HEK293 (cell line): ENCODE measurements around the gene PAGE1.

Experiments used
- CTCF ChIA-PET: fragments of 350-600 bp; formaldehyde crosslinking; extraction: SDS; loops from one replicate; lab custom pipeline; 2021; ENCODE audit warnings: antibody characterized with exemption; lab: Yijun Ruan, JAX
- POLR2A ChIA-PET: fragments of 300-600 bp; formaldehyde crosslinking; extraction: SDS; loops from one replicate; lab custom pipeline; 2020; ENCODE audit warnings: antibody characterized with exemption, inconsistent platforms; lab: Yijun Ruan, JAX
- H3K27ac ChIP-seq: fragments of 200-500 bp; sonication (Bioruptor generic); 2 replicates; pipeline ENCODE4 v1.5.1; 2014; ENCODE audit warnings: low read depth, low read length, control low read depth, inconsistent platforms; ENCODE audit errors: extremely low read depth
- H3K36me3 ChIP-seq, 2 experiments: fragments of 200-500 bp in 1 of 2; sonication (Bioruptor generic) in 1 of 2; 1 replicate in 1 of 2; 2 replicates in 1 of 2; pipeline ENCODE4 v1.5.1; 2014 to 2017; ENCODE audit warnings: inconsistent platforms in 2 of 2, low read length in 2 of 2; ENCODE audit not compliant: control insufficient read depth in 2 of 2, insufficient read depth in 1 of 2
- H3K4me1 ChIP-seq: fragments of 200-500 bp; sonication (Bioruptor generic); 2 replicates; pipeline ENCODE4 v1.5.1; 2014; ENCODE audit warnings: mild to moderate bottlenecking, low read length, inconsistent platforms; ENCODE audit not compliant: control insufficient read depth, insufficient read depth
- H3K4me3 ChIP-seq: 2 replicates; pipeline ENCODE4 v1.5.1; 2011; ENCODE audit warnings: low read depth, mild to moderate bottlenecking, control low read depth, low read length, moderate library complexity
- H3K9me3 ChIP-seq: fragments of 200-500 bp; sonication (Bioruptor generic); 2 replicates; pipeline ENCODE4 v1.5.1; 2014; ENCODE audit warnings: low read depth, low read length, inconsistent platforms; ENCODE audit not compliant: control insufficient read depth, insufficient read depth
- HOXC10 ChIP-seq: sonication (generic); formaldehyde crosslinking; IDR thresholded peaks from 2 replicates; pipeline ENCODE4 v1.8.1; 2023; ENCODE audit warnings: mild to moderate bottlenecking, missing genetic modification reagents
- KLF1 ChIP-seq: fragments of 450-650 bp; formaldehyde crosslinking; IDR thresholded peaks from 2 replicates; pipeline ENCODE4 v1.5.1; 2016; ENCODE audit warnings: missing biosample characterization, missing genetic modification characterization
- KLF16 ChIP-seq: fragments of 450-650 bp; formaldehyde crosslinking; IDR thresholded peaks from 2 replicates; pipeline ENCODE4 v1.5.1; 2017; ENCODE audit warnings: missing biosample characterization, missing genetic modification characterization
- ZNF133 ChIP-seq: fragments of 450-650 bp; formaldehyde crosslinking; IDR thresholded peaks from 2 replicates; pipeline ENCODE4 v1.5.1; 2016; ENCODE audit warnings: missing biosample characterization, missing genetic modification characterization
- ZNF140 ChIP-seq: fragments of 450-650 bp; formaldehyde crosslinking; IDR thresholded peaks from 2 replicates; pipeline ENCODE4 v1.5.1; 2016; ENCODE audit warnings: missing biosample characterization, missing genetic modification characterization
- ZNF211 ChIP-seq: fragments of 450-650 bp; formaldehyde crosslinking; IDR thresholded peaks from 2 replicates; pipeline ENCODE4 v1.5.1; 2016; ENCODE audit warnings: low read depth, missing biosample characterization, missing genetic modification characterization
- ZNF280C ChIP-seq: fragments of 450-650 bp; formaldehyde crosslinking; IDR thresholded peaks from 2 replicates; pipeline ENCODE4 v1.5.1; 2016; ENCODE audit warnings: missing biosample characterization, missing genetic modification characterization
- ZNF302 ChIP-seq: fragments of 450-650 bp; formaldehyde crosslinking; IDR thresholded peaks from 2 replicates; pipeline ENCODE4 v1.5.1; 2016; ENCODE audit warnings: missing biosample characterization, missing genetic modification characterization, low read depth
- ZNF350 ChIP-seq: fragments of 450-650 bp; formaldehyde crosslinking; IDR thresholded peaks from 2 replicates; pipeline ENCODE4 v1.5.0; 2017; ENCODE audit warnings: missing biosample characterization, mild to moderate bottlenecking, missing genetic modification characterization
- ZNF510 ChIP-seq: fragments of 450-650 bp; formaldehyde crosslinking; IDR thresholded peaks from 2 replicates; pipeline ENCODE4 v1.5.1; 2018; ENCODE audit warnings: mild to moderate bottlenecking, missing genetic modification characterization, missing biosample characterization; ENCODE audit not compliant: insufficient replicate concordance
- ZNF558 ChIP-seq: fragments of 450-650 bp; formaldehyde crosslinking; IDR thresholded peaks from 2 replicates; pipeline ENCODE4 v1.5.1; 2016; ENCODE audit warnings: missing biosample characterization, missing genetic modification characterization
- ZNF621 ChIP-seq: fragments of 450-650 bp; formaldehyde crosslinking; IDR thresholded peaks from 2 replicates; pipeline ENCODE4 v1.5.1; 2017; ENCODE audit warnings: missing biosample characterization, missing genetic modification characterization
- ZNF624 ChIP-seq: fragments of 450-650 bp; formaldehyde crosslinking; IDR thresholded peaks from 2 replicates; pipeline ENCODE4 v1.5.1; 2017; ENCODE audit warnings: missing biosample characterization, missing genetic modification characterization
- ZNF658 ChIP-seq: fragments of 450-650 bp; formaldehyde crosslinking; IDR thresholded peaks from 2 replicates; pipeline ENCODE4; 2016; ENCODE audit warnings: missing biosample characterization, missing genetic modification characterization
- ZNF677 ChIP-seq: fragments of 450-650 bp; IDR thresholded peaks from 2 replicates; pipeline ENCODE4 v1.5.0; 2018; ENCODE audit warnings: missing biosample characterization, mild to moderate bottlenecking, missing genetic modification characterization, moderate library complexity
- ZNF76 ChIP-seq: fragments of 450-650 bp; formaldehyde crosslinking; IDR thresholded peaks from 2 replicates; pipeline ENCODE4; 2016; ENCODE audit warnings: low read depth, missing biosample characterization, missing genetic modification characterization, borderline replicate concordance
- ZNF776 ChIP-seq: fragments of 450-650 bp; formaldehyde crosslinking; IDR thresholded peaks from 2 replicates; pipeline ENCODE4 v1.5.0; 2017; ENCODE audit warnings: missing biosample characterization, missing genetic modification characterization, borderline replicate concordance
- ZNF791 ChIP-seq: fragments of 450-650 bp; formaldehyde crosslinking; IDR thresholded peaks from 2 replicates; pipeline ENCODE4 v1.5.1; 2016; ENCODE audit warnings: missing biosample characterization, missing genetic modification characterization
- ZNF792 ChIP-seq: fragments of 450-650 bp; formaldehyde crosslinking; IDR thresholded peaks from 2 replicates; pipeline ENCODE4 v1.5.1; 2016; ENCODE audit warnings: missing biosample characterization, missing genetic modification characterization
- ZSCAN16 ChIP-seq: fragments of 450-650 bp; formaldehyde crosslinking; IDR thresholded peaks from 2 replicates; pipeline ENCODE4 v1.5.1; 2016; ENCODE audit warnings: missing biosample characterization, missing genetic modification characterization
- TF ChIP-seq, protein P1 (sequence below): fragments of 450-650 bp; IDR thresholded peaks from 2 replicates; pipeline ENCODE4 v1.5.1; 2018; ENCODE audit warnings: missing biosample characterization, mild to moderate bottlenecking, missing genetic modification characterization

PAGE1 gene

DNA sequence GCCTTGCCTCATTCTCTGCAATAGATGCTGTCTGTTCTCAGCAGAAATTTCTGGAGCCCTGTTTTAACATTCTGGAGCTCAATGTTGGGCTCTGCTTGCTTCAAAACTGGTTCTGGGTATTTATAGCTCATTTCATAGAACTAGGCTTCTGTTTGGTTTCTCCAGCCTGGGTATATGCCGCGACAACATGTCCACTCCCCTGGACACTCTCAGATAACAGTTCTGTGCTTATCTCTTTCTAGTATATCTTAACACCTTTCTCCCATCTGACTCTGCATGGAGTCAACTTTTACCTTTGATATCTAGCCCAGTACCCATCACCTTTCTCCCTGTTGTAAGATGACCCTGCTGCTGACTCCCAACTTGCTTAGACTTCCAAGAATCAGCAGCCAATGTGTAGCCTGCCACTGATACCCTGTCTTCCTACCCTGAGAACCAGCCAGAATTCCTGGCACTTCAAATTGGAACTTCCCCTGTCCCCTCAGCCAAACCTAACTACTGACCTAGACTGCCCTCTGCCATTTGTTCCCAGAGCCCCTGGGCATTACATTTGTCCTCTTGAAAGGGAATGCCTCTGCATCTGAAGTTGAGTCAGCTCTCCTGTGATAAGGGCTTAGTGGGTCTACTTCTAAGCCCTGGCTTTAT is 20.6 kb downstream of the PAGE1 start:
- POLR2A ChIA-PET: no interaction called here
- H3K36me3 ChIP-seq: no peaks in the 10 kb centered on the region
- H3K9me3 ChIP-seq: no peaks in the 10 kb centered on the region
- no peak overlapping the region for H3K4me3 ChIP-seq
- H3K4me1 ChIP-seq: no peaks in the 10 kb centered on the region
- TF ChIP-seq, protein P1, sequence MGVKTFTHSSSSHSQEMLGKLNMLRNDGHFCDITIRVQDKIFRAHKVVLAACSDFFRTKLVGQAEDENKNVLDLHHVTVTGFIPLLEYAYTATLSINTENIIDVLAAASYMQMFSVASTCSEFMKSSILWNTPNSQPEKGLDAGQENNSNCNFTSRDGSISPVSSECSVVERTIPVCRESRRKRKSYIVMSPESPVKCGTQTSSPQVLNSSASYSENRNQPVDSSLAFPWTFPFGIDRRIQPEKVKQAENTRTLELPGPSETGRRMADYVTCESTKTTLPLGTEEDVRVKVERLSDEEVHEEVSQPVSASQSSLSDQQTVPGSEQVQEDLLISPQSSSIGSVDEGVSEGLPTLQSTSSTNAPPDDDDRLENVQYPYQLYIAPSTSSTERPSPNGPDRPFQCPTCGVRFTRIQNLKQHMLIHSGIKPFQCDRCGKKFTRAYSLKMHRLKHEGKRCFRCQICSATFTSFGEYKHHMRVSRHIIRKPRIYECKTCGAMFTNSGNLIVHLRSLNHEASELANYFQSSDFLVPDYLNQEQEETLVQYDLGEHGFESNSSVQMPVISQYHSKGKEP: no peak
- TF ChIP-seq ZNF558 (no peak), ZNF211 (tag by site-specific recombination) (no peak), ZNF624 (tag by site-specific recombination) (no peak), ZNF133 (no peak), HOXC10 (CRISPR knock-in tag) (no peak), ZNF76 (tag by site-specific recombination) (no peak), ZNF140 (tag by site-specific recombination) (no peak), ZNF621 (no peak)
- no peak overlapping the region for H3K27ac ChIP-seq
- CTCF ChIA-PET: no interaction called here

GRCh38 chrX:49673394-49673793 is 22.4 kb downstream of the PAGE1 start:
- POLR2A ChIA-PET: no interaction called here
- Histone ChIP-seq H3K4me3 (no peak overlapping the region), H3K9me3 (no peaks in the 10 kb centered on the region), H3K4me1 (no peaks in the 10 kb centered on the region), H3K36me3 (no peaks in the 10 kb centered on the region), H3K27ac (no peak overlapping the region)
- CTCF ChIA-PET: no interaction called here
- no peak for TF ChIP-seq ZNF776 (tag by site-specific recombination)
- TF ChIP-seq ZNF302 (tag by site-specific recombination): no peak
- TF ChIP-seq ZNF791 (tag by site-specific recombination): no peak
- TF ChIP-seq ZNF350 (tag by site-specific recombination): no peak
- no peak for TF ChIP-seq ZSCAN16 (tag by site-specific recombination)
- TF ChIP-seq, all 188 proteins: peak for 0

DNA sequence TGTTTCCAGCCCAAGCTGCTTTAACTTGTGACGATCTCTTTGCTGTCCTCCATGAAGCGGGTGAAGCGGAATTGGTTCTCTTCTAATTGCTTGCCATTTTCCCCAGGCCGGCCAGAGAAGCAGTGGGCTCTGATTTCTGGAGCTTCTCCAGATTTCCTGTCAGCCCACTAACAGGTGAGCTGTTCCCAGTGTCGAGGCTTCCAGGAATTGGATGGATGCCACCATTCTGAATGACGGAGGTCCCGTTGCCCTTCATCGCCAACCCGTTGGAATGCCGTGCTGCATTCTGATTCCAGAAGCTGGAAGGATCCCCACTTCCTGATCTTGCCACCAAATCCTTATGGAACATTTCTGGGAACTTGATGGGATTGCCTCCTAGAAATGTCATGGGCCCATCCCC is 31.0 kb downstream of the PAGE1 start:
- CTCF ChIA-PET: no interaction called here
- H3K4me1 ChIP-seq: no peaks in the 10 kb centered on the region
- TF ChIP-seq HOXC10 (CRISPR knock-in tag) (no peak), KLF1 (tag by site-specific recombination) (no peak), ZNF658 (no peak), ZNF280C (tag by site-specific recombination) (no peak), KLF16 (no peak), ZNF792 (tag by site-specific recombination) (no peak), ZNF677 (tag by site-specific recombination) (no peak), ZNF510 (tag by site-specific recombination) (no peak)
- H3K27ac ChIP-seq: no peak overlapping the region
- no peaks in the 10 kb centered on the region for H3K36me3 ChIP-seq
- POLR2A ChIA-PET: no interaction called here
- H3K9me3 ChIP-seq: no peaks in the 10 kb centered on the region
- no peak overlapping the region for H3K4me3 ChIP-seq
